Islet precursor cell (in vitro differentiated cells): ENCODE measurements around the gene C19orf85.

Experiments used
- DNase-seq: peaks from one replicate; pipeline ENCODE4 v3.0.0-alpha.2; 2018

C19orf85 gene

GRCh38 chr19:55474269-55475265 lies 10.0 kb upstream of the C19orf85 start:
- no peak for DNase-seq

- DNase-seq = peak; percentile 73
These were observed 8.9 kb upstream of the C19orf85 start for GRCh38 chr19:55473225-55474012.

DNA sequence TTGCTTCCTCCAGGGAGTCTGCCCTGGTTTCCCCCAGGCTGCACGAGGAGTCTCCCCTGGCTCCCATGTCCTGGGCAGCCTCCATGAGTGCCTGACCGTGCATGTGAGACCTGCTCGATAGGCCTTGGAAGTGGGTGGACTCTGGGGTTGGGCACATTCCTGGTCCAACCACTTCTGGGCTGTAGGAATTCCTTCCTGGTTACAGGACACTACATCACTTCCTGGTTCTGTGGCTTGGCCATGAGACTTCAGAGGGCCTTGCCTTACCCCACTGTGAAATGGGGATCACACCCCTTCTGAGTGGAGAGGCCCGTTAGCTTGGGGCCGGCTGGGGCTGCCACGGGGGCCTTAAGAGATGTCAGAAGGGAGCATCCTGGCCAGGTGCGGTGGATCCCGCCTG lies 7.9 kb upstream of the C19orf85 start:
- no peak for DNase-seq

GRCh38 chr19:55471266-55471665 lies 6.7 kb upstream of the C19orf85 start:
- no peak for DNase-seq

GRCh38 chr19:55468054-55468393 lies 3.5 kb upstream of the C19orf85 start:
- DNase-seq = no peak

- no peak for DNase-seq
These were observed 2.9 kb upstream of the C19orf85 start for GRCh38 chr19:55467236-55468053.

GRCh38 chr19:55466241-55466614 lies 1.7 kb upstream of the C19orf85 start:
- no peak for DNase-seq

- DNase-seq = no peak
These were observed 1.1 kb upstream of the C19orf85 start for GRCh38 chr19:55465460-55466240.

- DNase-seq = no peak
These were observed 401 bp downstream of the C19orf85 start for GRCh38 chr19:55464039-55464661.

DNA sequence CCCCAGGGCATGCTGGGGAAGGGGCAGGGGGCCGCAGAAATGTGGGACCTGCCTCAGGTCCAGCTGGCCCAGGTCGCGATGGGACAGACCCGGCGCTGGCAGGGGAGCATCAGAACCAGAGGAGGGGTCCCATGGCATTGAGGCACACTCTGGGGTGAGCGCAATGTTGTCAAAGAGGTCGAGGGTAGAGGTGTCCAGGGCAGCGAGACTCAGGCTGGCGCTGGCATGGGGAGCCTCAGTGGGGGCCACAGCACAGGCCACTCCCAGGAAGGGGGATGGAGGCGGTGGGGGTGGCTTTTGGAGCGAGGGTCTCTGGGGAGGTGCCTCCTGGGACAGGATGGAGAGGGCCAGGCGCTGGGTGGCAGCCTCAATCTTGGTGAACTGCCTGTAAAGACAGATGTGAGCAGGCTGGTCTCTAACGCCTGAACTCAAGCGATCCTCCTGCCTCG lies 944 bp downstream of the C19orf85 start:
- no peak for DNase-seq

GRCh38 chr19:55462722-55463121 lies 1.8 kb downstream of the C19orf85 start:
- no peak for DNase-seq

DNA sequence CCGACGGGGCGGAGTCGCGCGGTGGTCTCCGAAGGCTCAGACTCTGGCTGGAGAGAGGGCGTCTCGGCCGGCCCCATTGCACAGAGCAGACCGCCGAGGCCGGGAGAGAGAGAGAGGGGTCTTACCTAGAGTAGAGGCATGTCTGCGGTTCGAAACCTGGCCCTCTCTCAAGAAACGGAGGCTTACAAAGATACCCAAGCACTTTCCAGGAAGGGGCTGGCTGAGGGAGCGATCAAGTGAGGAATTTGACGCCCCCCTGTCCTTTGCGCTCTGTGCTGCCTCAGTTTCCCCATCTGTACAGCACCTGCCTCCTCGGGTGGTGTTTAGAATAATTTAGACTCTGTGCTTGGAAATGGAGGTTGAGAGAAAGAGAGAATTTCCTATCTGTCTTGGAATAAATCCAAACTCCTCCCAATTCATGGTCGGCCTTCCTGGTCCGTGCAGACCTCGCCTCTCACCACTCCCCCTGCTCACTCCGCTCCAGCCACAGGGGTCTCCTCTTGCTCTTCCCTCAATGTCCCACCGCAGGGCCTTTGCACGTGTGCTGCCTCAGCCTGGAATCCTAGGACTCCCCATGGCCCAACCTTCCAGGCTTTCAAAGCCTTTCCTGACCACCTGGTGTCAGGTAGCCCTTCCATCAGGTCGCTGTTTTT lies 2.5 kb downstream of the C19orf85 start:
- DNase-seq = no peak

GRCh38 chr19:55461259-55461973 lies 3.1 kb downstream of the C19orf85 start, which contains the start of gene ISOC2:
TSS of gene ISOC2 (minus strand) at chr19:55461642. CDS start at chr19:55456486, 5,156 bp downstream.
- DNase-seq = peak; percentile 100

GRCh38 chr19:55460670-55461258 lies 3.8 kb downstream of the C19orf85 start:
- peak; percentile 88 for DNase-seq

GRCh38 chr19:55459950-55460657 lies 4.4 kb downstream of the C19orf85 start:
- no peak for DNase-seq

GRCh38 chr19:55459551-55459949 lies 5.0 kb downstream of the C19orf85 start:
- DNase-seq = peak; percentile 54

- DNase-seq = no peak
These were observed 6.7 kb downstream of the C19orf85 start for GRCh38 chr19:55457683-55458457.

DNA sequence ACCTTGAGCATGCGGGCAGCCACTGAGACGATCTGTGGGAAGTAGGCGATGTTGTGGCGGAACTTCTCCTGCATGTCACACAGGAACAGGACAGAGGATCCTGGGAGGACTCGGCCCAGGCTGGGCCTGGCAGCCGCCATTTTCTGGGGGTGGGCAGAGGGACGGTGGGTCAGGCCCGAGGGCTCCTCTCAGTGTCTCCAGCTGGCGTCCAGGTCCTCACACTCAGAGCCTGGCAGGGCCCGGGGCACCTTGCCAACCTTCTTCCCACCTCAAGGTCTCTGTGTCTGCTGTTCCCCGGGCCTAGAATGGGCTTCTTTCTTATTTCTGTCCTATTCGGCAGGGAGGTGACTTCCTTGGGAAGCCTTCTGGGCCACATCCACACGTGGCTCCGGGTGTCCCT lies 8.2 kb downstream of the C19orf85 start:
- DNase-seq = no peak
